Measurements from ENCODE around the gene PSMG1. TPM values are rescaled to one million over a fixed set of nuclear protein-coding genes. Genes with fewer than 3 reads are reported as not detected.
A peak's percentile ranks its signal among the peaks of the same experiment; 100 is the strongest.

PSMG1 gene, protein sequence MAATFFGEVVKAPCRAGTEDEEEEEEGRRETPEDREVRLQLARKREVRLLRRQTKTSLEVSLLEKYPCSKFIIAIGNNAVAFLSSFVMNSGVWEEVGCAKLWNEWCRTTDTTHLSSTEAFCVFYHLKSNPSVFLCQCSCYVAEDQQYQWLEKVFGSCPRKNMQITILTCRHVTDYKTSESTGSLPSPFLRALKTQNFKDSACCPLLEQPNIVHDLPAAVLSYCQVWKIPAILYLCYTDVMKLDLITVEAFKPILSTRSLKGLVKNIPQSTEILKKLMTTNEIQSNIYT
- total RNA-seq, result 23.7 and 28.4 TPM in 2 replicates

DNA sequence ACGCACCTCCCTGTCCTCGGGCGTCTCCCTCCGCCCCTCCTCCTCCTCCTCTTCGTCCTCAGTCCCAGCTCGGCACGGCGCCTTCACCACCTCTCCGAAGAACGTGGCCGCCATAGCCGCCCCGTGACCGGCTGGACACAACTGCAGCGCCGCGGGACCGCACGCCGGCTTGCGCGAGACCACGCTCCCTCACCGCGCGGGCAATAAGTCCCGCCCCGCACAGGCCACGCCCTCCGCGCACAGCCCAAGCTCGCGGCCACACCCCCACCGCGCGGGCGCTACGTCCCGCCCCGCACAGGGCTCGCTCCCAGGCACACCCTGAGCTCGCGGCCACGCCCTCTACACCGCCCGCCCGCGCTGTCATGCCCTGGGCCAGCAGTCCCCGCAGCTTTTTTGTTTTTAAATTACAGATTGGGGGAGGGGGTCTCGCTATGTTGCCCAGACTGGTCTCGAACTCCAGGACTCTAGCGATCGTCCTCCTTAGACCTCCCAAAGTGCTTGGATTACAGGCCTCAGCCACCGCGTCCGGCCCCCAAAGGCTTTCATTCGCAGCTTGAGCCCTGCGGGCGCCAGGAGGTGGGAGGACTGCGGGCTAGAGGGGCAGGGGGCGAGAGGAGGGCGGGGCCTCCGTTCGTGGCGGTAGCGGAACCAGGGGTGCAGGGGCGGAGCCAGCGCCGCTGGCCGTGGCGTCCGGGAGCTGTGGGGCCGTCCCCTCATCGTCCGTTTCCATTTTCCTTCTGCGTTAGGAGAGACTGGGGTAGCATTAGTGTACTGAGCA, at the start of gene PSMG1:
PSMG1 (minus strand) TSS at position 180 of the 778 bp plus-strand sequence; CDS start at position 114, 66 bp downstream.
- ChIA-PET POLR2A (interaction anchor here (0.6 to 3.0 kb wide), 12 partner anchors 10 to 1986 kb away, joined by 3 to 29 read pairs (median 4); partner anchors contain the start of genes BRWD1, DYRK1A, HMGN1 and VPS26C), CTCF (interaction anchor here (0.9 kb wide), 1 partner anchor 258 kb away, joined by 3 read pairs; no protein-coding TSS in a partner anchor)
- TF ChIP-seq, protein P1, sequence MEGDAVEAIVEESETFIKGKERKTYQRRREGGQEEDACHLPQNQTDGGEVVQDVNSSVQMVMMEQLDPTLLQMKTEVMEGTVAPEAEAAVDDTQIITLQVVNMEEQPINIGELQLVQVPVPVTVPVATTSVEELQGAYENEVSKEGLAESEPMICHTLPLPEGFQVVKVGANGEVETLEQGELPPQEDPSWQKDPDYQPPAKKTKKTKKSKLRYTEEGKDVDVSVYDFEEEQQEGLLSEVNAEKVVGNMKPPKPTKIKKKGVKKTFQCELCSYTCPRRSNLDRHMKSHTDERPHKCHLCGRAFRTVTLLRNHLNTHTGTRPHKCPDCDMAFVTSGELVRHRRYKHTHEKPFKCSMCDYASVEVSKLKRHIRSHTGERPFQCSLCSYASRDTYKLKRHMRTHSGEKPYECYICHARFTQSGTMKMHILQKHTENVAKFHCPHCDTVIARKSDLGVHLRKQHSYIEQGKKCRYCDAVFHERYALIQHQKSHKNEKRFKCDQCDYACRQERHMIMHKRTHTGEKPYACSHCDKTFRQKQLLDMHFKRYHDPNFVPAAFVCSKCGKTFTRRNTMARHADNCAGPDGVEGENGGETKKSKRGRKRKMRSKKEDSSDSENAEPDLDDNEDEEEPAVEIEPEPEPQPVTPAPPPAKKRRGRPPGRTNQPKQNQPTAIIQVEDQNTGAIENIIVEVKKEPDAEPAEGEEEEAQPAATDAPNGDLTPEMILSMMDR (IDR thresholded peaks at IDR 0.05), result no peak
- H3K4me3 Mint-ChIP-seq, result peak within 1 kb of the TSS; percentile 98
- peak within 1 kb of the TSS; percentile 94 for H3K27ac Mint-ChIP-seq
- DNase-seq, result peak; percentile 97
- no peaks in the 10 kb centered on the region for H3K27me3 Mint-ChIP-seq
- intact Hi-C loops (cut with micrococcal nuclease), result loop anchor here (1.0 to 10.0 kb wide), 10 partner anchors 129 to 1981 kb away; partner anchors contain the start of genes BACE2, DYRK1A, ETS2 and LCA5L
- ATAC-seq (ENCODE audit: low read depth), result peak; percentile 91
- H3K4me1 Mint-ChIP-seq, result peaks cover 20% of the 10 kb centered on the region
- no peaks in the 10 kb centered on the region for H3K9me3 Mint-ChIP-seq
- H3K36me3 Mint-ChIP-seq (ENCODE audit: low read depth), result peaks cover 21% of the 10 kb centered on the region

DNA sequence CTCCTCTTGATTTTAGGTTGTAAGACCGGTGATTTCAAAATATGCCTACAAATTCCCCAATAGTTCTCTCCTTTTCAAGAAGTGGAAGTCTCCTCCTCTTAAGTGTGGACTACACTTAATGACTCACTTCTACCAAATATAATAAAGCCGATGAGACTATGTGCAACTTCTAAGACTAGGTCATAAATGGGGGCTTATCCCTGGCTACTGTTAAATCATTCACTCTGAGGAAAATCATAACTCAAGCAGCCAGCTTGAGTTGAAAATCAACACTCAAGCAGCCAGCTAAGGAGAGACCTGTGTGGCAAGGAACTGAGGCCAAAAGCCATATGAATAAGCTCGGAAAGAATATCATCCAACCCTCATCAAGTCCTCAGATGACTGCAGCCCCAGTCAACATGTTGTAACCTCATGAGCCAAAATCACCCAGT, 49.6 kb upstream of the PSMG1 start:
- DNase-seq, result no peak
- Mint-ChIP-seq H3K27ac (no peak overlapping the region), H3K36me3 (ENCODE audit: low read depth) (peaks cover 78% of the 10 kb centered on the region), H3K4me3 (no peak overlapping the region), H3K9me3 (no peaks in the 10 kb centered on the region), H3K27me3 (no peaks in the 10 kb centered on the region), H3K4me1 (no peaks in the 10 kb centered on the region)
- TF ChIP-seq, protein P1 (IDR thresholded peaks at IDR 0.05), result no peak
- intact Hi-C loops (cut with micrococcal nuclease), result no loop called here
- no peak for ATAC-seq (ENCODE audit: low read depth)
- POLR2A ChIA-PET, result no interaction called here
- CTCF ChIA-PET, result no interaction called here

DNA sequence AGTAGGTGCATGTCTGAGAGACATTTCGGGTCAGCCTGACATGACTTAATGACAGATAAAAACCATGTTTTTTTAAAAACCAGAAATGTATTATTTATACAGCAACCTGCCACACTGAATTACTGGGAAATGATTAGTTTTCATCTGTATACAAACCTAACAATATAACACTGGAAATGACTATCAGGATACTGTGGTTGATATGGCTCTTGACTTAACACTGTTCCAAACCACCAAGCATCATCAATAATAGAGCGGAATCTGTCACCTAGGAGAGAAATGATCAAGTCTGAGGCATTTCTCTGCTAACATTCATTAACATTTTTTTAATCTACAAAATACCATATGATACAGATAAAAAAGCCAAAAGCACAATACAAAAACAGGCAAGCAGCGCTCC, 41.7 kb upstream of the PSMG1 start:
- no peaks in the 10 kb centered on the region for H3K4me1 Mint-ChIP-seq
- POLR2A ChIA-PET, result no interaction called here
- DNase-seq, result no peak
- CTCF ChIA-PET, result no interaction called here
- ATAC-seq (ENCODE audit: low read depth), result no peak
- H3K27ac Mint-ChIP-seq, result no peak overlapping the region
- no peaks in the 10 kb centered on the region for H3K9me3 Mint-ChIP-seq
- H3K27me3 Mint-ChIP-seq, result no peaks in the 10 kb centered on the region
- TF ChIP-seq, protein P1 (IDR thresholded peaks at IDR 0.05), result no peak
- peaks cover 70% of the 10 kb centered on the region for H3K36me3 Mint-ChIP-seq (ENCODE audit: low read depth)
- intact Hi-C loops (cut with micrococcal nuclease), result no loop called here
- H3K4me3 Mint-ChIP-seq, result no peak overlapping the region

DNA sequence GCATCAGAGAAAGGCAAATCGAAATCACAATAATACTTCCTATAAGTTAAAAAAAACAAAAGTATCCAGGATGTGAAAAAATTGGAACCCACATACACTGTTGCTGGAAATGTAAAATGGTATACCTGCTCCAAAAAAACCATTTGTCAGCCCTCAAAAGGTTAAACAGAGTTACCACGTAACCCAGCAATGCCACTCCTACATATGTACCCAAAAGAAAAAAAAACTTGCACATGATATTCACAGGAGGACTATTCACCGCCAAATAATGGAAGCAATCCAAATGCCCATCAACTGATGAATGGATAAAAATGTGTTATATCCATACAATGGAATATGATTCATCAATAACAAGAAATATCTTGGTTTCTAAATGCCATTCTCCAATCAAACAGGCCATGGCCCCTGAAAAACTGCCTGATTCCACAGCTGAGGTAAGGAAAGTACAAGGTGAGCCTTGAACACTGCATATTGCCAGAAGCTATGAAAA, 38.8 kb upstream of the PSMG1 start:
- H3K4me1 Mint-ChIP-seq, result no peaks in the 10 kb centered on the region
- POLR2A ChIA-PET, result no interaction called here
- H3K9me3 Mint-ChIP-seq, result no peaks in the 10 kb centered on the region
- peaks cover 72% of the 10 kb centered on the region for H3K36me3 Mint-ChIP-seq (ENCODE audit: low read depth)
- TF ChIP-seq, protein P1 (IDR thresholded peaks at IDR 0.05), result no peak
- CTCF ChIA-PET, result interaction anchor here (0.6 kb wide), 1 partner anchor 83 kb away, joined by 3 read pairs; no protein-coding TSS in a partner anchor
- intact Hi-C loops (cut with micrococcal nuclease), result no loop called here
- ATAC-seq (ENCODE audit: low read depth) (no peak), DNase-seq (no peak)
- H3K4me3 Mint-ChIP-seq, result no peak overlapping the region
- no peaks in the 10 kb centered on the region for H3K27me3 Mint-ChIP-seq
- H3K27ac Mint-ChIP-seq, result no peak overlapping the region
